T1000 (cell line): ENCODE data around the gene MS4A10.

Experiments
- DNase-seq: peaks from one replicate; lab custom pipeline; 2025; ENCODE audit warnings: mixed read lengths; lab: John Stamatoyannopoulos, UW

MS4A10 gene

DNA sequence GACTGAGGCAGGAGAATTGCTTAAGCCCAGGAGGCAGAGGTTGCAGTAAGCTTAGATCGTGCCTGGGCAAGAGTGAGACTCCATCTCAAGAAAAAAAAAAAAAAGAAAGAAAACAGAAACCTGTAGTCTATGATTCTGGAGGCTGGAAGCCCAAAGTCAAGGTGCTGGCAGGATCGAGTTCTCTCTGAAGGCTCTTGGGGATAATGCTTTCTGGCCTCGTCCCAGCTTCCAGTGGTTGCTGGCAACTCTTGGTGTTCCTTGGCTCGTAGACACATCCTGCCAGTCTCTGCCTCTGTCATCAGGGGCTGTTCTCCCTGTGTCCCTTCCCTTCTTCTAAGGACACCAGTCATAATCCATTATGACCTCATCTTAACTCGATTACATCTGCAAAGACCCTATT is 40.0 kb downstream of the MS4A10 start:
- no peak for DNase-seq

- no peak for DNase-seq
Measured at GRCh38 chr11:60825790-60826189, 40.7 kb downstream of the MS4A10 start.

DNA sequence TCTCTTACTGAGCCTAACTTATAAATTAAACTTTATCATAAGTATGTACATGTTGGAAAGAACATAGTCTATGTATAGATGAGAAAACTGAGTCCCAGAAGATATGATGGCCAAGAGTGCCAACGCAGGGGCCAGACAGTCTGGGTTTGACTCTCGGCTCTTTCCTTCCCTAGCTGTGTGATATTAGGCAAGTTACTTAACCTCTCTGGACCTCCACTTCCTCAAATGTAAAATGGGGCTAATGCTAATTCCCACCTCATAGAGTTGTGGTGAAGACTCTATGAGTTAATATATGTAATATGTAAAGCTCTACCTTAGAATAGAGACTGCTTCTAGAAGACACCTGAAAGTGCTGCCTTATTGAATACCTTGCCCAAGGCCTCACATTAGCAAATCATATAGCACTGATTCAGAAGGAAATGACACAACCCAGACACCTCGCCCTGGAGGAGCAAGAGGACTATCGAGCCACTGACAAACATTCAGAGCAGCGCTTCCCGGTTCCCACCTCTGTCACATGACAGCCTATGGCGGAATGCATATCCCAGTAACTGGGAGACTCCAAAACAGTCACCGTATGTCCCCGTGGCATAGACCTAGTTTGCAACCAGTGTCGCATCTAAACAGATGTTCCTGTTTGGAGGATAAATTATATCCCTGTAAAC is 45.5 kb downstream of the MS4A10 start:
- no peak for DNase-seq

GRCh38 chr11:60831143-60831500 is 46.0 kb downstream of the MS4A10 start:
- peak; percentile 84 for DNase-seq

DNA sequence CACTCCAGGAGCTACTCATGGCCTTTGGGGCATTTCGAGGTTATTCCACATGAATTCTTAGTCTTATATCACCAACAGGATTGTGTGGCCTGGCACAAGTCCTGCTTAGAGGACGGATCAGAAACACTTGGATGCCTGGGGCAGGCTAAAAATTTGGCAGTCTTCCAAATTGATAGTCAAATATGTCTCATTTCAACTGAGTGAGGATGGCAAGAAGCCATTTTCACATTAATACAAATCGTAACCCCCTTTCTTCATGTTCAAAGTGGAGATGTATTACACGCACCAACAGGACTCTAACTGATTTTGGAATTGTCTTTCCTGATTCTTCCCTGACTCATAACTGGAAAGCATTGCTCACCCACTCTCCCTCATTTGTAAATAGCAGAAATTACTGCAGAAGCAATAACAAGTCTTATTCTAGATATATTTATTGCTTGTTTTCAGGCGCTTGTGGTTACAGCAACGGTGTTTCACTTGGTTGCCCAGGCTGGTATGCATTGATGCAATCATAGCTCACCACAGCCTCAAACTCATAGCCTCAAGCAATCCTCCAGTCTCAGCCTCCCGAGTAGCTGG is 46.5 kb downstream of the MS4A10 start:
- peak; percentile 84 for DNase-seq

- DNase-seq, result no peak
Measured at GRCh38 chr11:60834742-60835533, 49.8 kb downstream of the MS4A10 start.

DNA sequence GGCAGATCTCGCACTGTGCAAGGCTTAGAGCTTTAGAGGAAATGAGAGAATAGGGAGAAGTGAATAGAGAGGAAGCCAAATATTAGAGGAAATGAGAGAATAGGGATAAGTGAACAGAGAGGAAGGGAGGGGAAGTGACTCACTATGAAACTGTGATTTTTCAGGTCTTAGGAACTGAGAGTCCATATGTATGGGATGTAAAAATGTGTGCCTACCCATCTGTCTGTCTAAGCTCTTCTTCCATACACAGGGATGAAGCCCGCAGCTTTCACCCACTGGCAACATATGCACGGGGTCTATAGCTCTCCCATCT is 50.4 kb downstream of the MS4A10 start:
- DNase-seq, result no peak

GRCh38 chr11:60836866-60837515 is 51.9 kb downstream of the MS4A10 start:
- DNase-seq, result no peak

- no peak for DNase-seq
Measured at GRCh38 chr11:60838132-60838531, 53.0 kb downstream of the MS4A10 start.

DNA sequence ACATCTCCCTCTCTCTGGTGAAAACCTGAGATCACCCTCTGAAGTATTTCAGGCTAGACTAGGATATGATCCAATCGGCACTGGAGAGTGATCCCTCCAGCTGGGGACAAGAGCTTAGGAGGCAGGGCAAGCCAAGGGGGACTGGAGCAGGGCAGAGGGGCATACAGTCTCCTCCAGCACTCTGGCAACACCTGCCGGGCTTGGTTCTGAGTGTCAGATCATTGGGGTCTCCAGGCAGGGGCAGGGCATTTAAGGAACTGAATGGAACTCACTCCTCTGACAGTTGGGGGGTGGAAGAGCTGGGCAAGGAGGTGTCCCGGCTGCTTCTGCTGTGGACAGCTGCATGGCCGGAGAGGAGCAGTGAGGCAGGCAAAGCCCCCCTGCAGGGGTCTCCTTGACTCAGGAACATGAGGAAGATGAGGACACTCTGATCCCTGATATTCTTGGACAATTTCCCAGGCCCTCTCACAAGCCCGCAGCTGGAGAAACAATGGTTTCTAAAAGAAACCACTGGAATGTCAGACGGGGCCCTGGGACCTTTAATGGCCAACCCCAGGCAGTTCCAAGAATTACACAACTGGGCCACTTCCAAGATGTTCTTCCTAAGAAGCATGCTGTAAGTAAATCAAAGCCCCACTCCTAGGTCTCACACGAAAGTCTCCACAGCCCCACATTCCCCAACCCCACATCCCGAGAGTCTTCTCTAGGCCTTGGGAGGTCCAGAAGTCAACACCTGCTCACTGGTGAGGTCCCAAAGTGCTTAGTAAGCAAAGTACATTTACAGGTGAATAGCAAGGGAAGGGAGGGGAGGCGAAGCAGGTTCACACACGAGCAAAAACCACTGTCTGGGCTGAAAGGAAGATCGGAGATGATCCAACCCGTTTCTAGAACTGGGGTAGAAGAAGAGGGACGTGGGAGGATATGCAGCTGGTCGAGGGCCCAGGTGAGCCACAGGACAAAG is 55.6 kb downstream of the MS4A10 start:
- DNase-seq, result peak; percentile 27

DNA sequence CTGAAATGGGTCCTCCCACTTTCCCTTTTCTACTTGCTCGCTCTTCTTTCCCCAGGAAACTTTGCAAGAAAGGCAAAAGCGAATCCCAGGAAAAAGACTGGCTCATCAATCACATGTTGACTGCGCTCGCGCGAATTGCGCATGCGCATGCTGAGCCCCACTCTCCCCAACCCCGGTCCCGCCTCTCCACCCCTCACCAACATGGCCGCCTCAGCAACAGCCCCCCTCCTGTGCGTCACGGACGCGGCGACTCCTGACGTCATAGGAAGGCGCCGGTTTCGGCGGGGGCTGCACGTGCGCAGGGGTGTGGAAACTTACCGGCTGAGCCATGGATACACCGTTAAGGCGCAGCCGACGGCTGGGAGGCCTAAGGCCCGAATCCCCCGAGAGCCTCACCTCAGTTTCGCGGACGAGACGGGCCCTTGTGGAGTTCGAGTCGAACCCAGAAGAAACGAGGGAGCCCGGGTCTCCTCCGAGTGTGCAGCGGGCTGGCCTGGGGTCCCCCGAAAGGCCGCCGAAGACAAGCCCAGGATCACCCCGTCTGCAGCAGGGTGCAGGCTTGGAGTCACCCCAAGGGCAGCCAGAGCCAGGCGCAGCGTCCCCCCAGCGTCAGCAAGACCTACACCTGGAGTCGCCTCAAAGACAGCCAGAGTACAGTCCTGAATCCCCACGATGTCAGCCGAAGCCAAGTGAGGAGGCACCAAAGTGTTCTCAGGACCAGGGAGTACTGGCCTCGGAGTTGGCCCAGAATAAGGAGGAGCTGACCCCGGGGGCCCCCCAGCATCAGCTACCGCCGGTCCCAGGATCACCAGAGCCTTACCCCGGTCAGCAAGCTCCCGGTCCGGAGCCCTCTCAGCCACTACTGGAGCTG is 56.9 kb downstream of the MS4A10 start, which contains the start of gene CCDC86:
TSS of gene CCDC86 (plus strand) at position 317 of the 871 bp plus-strand sequence. CDS start at position 329, 12 bp downstream.
- DNase-seq, result peak; percentile 94

GRCh38 chr11:60842668-60843600 is 57.8 kb downstream of the MS4A10 start:
- DNase-seq, result no peak

DNA sequence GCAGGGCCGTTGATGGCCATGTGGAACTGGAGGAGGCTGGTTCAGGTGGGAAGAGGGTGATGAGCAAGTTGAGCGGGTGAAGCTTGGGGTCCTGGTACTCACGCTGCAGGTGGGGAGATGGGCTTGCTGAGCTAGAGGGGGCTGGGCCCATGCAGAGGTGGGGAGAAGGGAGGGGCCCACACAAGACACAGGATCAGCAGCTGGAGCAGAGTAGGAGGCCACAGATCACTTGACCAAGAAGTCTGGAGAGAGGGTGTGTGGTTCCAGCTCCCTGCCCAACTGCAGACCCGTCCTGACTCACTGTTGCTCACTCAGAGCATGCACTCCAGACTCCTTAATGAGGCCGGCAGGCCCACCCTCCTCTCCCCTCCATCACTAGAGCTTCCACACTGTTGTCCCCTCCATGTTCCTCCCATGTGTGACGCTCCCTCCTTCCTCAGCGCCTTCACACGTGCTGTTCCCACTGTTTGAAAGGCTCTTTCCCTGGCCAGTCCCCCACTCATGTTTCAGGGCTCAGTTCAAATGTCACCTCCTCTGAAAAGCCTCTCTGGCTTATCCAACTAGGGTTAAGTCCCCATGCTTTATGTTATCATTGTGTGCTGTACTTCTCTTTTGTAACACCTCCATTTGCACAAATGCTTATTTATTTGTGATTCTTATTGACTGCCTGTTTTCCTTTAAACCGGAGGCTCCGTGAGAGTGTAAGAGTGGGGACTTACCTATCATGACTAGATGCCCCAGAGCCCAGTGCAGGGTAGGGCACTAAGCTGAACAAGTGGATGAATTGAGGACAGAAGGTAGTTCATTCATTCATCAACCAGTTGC is 59.1 kb downstream of the MS4A10 start:
- DNase-seq, result no peak

GRCh38 chr11:60844870-60845221 is 59.7 kb downstream of the MS4A10 start:
- no peak for DNase-seq

- DNase-seq, result no peak
Measured at GRCh38 chr11:60845338-60845737, 60.2 kb downstream of the MS4A10 start.

DNA sequence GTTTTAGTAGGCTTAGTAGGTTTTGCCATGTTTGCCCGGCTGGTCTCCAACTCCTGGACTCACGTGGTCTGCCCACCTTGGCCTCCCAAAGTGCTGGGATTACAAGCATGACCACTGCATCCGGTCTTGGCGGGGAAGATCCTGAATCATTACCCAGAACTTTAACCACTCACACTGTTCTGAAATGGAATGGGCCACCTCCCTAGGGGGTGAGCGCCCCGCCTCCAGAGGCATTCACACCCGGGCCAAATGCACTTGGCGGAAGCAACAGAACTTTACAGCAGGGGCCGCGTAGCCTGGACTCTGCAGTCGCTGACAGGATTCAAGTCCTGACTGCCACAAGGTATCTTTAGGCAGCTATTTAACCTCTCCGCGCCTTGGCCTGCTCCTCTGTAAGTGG is 62.1 kb downstream of the MS4A10 start:
- DNase-seq, result no peak

DNA sequence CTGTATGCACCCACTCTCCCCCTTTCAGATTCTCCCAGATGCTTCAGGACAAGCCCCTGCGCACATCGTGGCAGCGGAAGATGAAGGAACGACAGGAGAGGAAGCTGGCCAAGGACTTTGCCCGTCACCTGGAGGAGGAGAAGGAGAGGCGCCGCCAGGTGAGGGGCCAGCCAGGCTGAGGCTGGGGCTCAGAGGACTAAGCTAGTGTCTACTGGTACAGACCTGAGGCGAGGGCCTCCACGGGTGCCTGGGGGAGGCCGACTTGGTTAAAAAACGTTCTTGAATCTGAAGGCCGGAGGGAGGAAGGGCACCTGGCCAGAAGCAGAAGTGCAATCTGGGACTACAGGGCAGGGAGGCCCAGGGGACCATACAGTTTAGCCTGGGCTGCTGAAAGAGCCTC is 62.8 kb downstream of the MS4A10 start:
- DNase-seq, result no peak

- no peak for DNase-seq
Measured at GRCh38 chr11:60848714-60849151, 63.6 kb downstream of the MS4A10 start.
